WTC11 (cell line): ENCODE measurements around the gene VAV2.

Source experiments
- ATF1 ChIP-seq: sonication (generic); formaldehyde crosslinking; IDR thresholded peaks from 2 replicates; pipeline ENCODE4 v1.8.1; 2023; ENCODE audit warnings: mild to moderate bottlenecking, moderate library complexity, missing genetic modification reagents
- ATF3 ChIP-seq: sonication (generic); formaldehyde crosslinking; conservative IDR thresholded peaks from 2 replicates; pipeline ENCODE4 v1.8.1; 2022; ENCODE audit warnings: mild to moderate bottlenecking, missing genetic modification reagents
- CREM ChIP-seq: sonication (generic); formaldehyde crosslinking; IDR thresholded peaks from 2 replicates; pipeline ENCODE4 v1.8.1; 2022; ENCODE audit warnings: mild to moderate bottlenecking, missing genetic modification reagents, moderate library complexity
- CTCF ChIP-seq: fragments of 200-600 bp; IDR thresholded peaks from 2 replicates; pipeline ENCODE4 v1.8.0; 2022; ENCODE audit warnings: antibody characterized with exemption
- E2F1 ChIP-seq: sonication (generic); formaldehyde crosslinking; IDR thresholded peaks from 2 replicates; pipeline ENCODE4 v1.8.0; 2022; ENCODE audit warnings: mild to moderate bottlenecking, missing genetic modification reagents
- ESRRA ChIP-seq: sonication (generic); formaldehyde crosslinking; IDR thresholded peaks from 2 replicates; pipeline ENCODE4 v1.8.1; 2022; ENCODE audit warnings: mild to moderate bottlenecking, missing genetic modification reagents, borderline replicate concordance
- GABPB1 ChIP-seq: sonication (generic); formaldehyde crosslinking; IDR thresholded peaks from 2 replicates; pipeline ENCODE4 v1.8.1; 2023; ENCODE audit warnings: mild to moderate bottlenecking, missing genetic modification reagents
- MLX ChIP-seq: sonication (generic); formaldehyde crosslinking; IDR thresholded peaks from 2 replicates; pipeline ENCODE4 v1.8.1; 2023; ENCODE audit warnings: mild to moderate bottlenecking, missing genetic modification reagents, moderate library complexity
- NFYB ChIP-seq: sonication (generic); formaldehyde crosslinking; conservative IDR thresholded peaks from 2 replicates; pipeline ENCODE4 v1.8.0; 2022; ENCODE audit warnings: low read depth, missing genetic modification reagents
- SP1 ChIP-seq: sonication (generic); formaldehyde crosslinking; conservative IDR thresholded peaks from 2 replicates; pipeline ENCODE4 v1.8.1; 2022; ENCODE audit warnings: missing genetic modification reagents
- TP53 ChIP-seq: sonication (generic); formaldehyde crosslinking; IDR thresholded peaks from 2 replicates; pipeline ENCODE4 v1.8.1; 2023; ENCODE audit warnings: mild to moderate bottlenecking, missing genetic modification reagents
- USF2 ChIP-seq: sonication (generic); formaldehyde crosslinking; IDR thresholded peaks from 2 replicates; pipeline ENCODE4 v1.8.1; 2023; ENCODE audit warnings: mild to moderate bottlenecking, missing genetic modification reagents, moderate library complexity

- TF ChIP-seq SP1 (CRISPR knock-in tag) (no peak), CREM (no peak), E2F1 (CRISPR knock-in tag) (no peak), CTCF (no peak), MLX (CRISPR knock-in tag) (no peak), TP53 (CRISPR knock-in tag) (no peak), ESRRA (CRISPR knock-in tag) (no peak), GABPB1 (no peak), USF2 (CRISPR knock-in tag) (no peak), ATF3 (no peak), ATF1 (no peak), NFYB (CRISPR knock-in tag) (no peak)
Observed at GRCh38 chr9:133977421-133978201, 14.5 kb downstream of the VAV2 start.
